ENCODE results near the gene ZNF672. TPM values are rescaled to one million over a fixed set of nuclear protein-coding genes. Genes with fewer than 3 reads are reported as not detected.
A peak's percentile ranks its signal among the peaks of the same experiment; 100 is the strongest.

The ZNF672 gene
- total and polyA plus RNA-seq, 2 of the 13 experiments (the other 11 are each of a cell fraction or from before 2014, with no cell fraction given): 17.2 to 22.9 TPM

DNA sequence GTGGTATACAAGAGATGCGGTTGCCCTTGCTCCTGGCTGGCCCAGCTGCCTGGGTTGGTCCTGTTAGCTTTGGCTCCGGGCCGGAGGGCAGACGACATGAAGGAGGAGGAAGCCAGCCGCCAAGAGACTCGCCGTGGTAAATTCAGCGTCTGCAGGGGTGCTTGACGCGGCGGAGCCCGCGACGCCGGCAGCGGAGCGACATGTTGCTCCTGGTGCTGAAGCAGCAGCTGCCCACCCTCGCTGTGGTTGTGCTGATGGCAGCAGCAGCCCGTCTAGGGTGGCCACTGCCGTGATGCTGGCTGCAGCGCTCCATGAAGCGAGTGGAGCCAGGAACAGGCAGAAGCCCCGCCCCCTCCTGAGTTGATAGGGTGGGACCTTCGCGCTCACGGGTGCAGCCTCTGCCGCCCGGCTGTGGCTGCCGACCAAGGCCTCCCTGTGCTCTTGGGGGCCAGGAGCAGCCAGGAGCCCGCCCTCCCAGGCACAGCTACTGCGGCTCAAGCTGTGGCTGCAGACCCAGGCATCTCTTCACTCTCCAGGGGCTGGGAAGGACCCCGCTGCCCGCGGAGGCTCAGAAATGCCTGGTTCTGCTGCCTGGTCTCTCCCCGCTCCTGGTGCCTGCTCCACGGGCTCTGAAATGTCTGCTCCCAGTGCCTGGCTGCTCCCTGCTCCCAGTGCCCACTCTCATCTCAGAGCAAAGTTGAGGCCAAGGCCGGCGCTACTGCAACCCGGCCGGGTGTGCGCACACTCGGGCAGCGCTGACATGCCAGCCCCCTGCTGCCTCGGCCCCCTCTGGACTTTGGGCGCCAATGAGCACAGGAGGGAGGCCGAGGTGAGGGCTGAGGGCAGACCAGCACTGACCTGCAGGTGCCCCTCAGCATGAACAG, 25.2 kb downstream of the ZNF672 start:
- H3K4me2 ChIP-seq (ENCODE audit: low read depth, low read length): peak overlapping the region; percentile 81
- TF ChIP-seq ZNF746 (CRISPR knock-in tag; IDR thresholded peaks at IDR 0.05) (peak; percentile 82), HDAC2 (CRISPR knock-in tag; IDR thresholded peaks at IDR 0.05) (peak; percentile 45; the same call in 1 of the 2 replicates), MEF2D (CRISPR knock-in tag; IDR thresholded peaks at IDR 0.05) (peak; percentile 71; the same call in 1 of the 2 replicates), NRL (CRISPR knock-in tag; IDR thresholded peaks at IDR 0.05; ENCODE audit: borderline replicate concordance) (peak; percentile 87), ZFP41 (CRISPR knock-in tag; IDR thresholded peaks at IDR 0.05; ENCODE audit: borderline replicate concordance) (peak; percentile 18; the same call in 1 of the 2 replicates), HIC2 (CRISPR knock-in tag; IDR thresholded peaks at IDR 0.05; ENCODE audit: low read depth) (peak; percentile 45), HCFC1 (IDR thresholded peaks at IDR 0.05; ENCODE audit: low read depth, low read length) (no peak), FLYWCH1 (CRISPR knock-in tag; IDR thresholded peaks at IDR 0.05) (no peak), IKZF4 (CRISPR knock-in tag; IDR thresholded peaks at IDR 0.05; ENCODE audit: borderline replicate concordance, low read depth, not compliant biosample characterization) (peak; percentile 22), SAP130 (CRISPR knock-in tag; IDR thresholded peaks at IDR 0.05; ENCODE audit: low read depth) (peak; percentile 38), SRY (CRISPR knock-in tag; IDR thresholded peaks at IDR 0.05) (peak; percentile 80; the same call in 1 of the 2 replicates), ZNF749 (CRISPR knock-in tag; IDR thresholded peaks at IDR 0.05; ENCODE audit: borderline replicate concordance) (no peak), ZNF766 (CRISPR knock-in tag; IDR thresholded peaks at IDR 0.05; ENCODE audit: borderline replicate concordance) (no peak), ZSCAN5A (CRISPR knock-in tag; IDR thresholded peaks at IDR 0.05; ENCODE audit: borderline replicate concordance) (no peak), IRX3 (CRISPR knock-in tag; IDR thresholded peaks at IDR 0.05; ENCODE audit: borderline replicate concordance, low read depth) (no peak), ZFP82 (CRISPR knock-in tag; IDR thresholded peaks at IDR 0.05; ENCODE audit: borderline replicate concordance) (no peak)
- TF ChIP-seq, protein P1, sequence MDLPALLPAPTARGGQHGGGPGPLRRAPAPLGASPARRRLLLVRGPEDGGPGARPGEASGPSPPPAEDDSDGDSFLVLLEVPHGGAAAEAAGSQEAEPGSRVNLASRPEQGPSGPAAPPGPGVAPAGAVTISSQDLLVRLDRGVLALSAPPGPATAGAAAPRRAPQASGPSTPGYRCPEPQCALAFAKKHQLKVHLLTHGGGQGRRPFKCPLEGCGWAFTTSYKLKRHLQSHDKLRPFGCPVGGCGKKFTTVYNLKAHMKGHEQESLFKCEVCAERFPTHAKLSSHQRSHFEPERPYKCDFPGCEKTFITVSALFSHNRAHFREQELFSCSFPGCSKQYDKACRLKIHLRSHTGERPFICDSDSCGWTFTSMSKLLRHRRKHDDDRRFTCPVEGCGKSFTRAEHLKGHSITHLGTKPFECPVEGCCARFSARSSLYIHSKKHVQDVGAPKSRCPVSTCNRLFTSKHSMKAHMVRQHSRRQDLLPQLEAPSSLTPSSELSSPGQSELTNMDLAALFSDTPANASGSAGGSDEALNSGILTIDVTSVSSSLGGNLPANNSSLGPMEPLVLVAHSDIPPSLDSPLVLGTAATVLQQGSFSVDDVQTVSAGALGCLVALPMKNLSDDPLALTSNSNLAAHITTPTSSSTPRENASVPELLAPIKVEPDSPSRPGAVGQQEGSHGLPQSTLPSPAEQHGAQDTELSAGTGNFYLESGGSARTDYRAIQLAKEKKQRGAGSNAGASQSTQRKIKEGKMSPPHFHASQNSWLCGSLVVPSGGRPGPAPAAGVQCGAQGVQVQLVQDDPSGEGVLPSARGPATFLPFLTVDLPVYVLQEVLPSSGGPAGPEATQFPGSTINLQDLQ (CRISPR knock-in tag; IDR thresholded peaks at IDR 0.05): 0 out of 2 replicates have a peak, but pooled peaks have one; percentile 80

More for the DNA sequence above, 25.2 kb downstream of the ZNF672 start:
- Histone ChIP-seq H4K20me1 (ENCODE audit: insufficient read depth, low read length) (no peaks in the 10 kb centered on the region), H3K27me3 (ENCODE audit: control insufficient read depth in 1 of 2, insufficient read depth in 2 of 2, low read length in 2 of 2) (peaks cover 0 to 1% of the 10 kb centered on the region in 2 experiments; a peak in 2 of 5 replicates), H3K27ac (ENCODE audit: extremely low read length, insufficient read depth, low read length) (peak overlapping the region; percentile 82), H2AFZ (ENCODE audit: low read length) (no peak overlapping the region), H3K36me3 (replicated peaks in 1 of 2; ENCODE audit: control insufficient read depth in 1 of 2, insufficient read depth in 2 of 2, low read length in 2 of 2) (no peaks in the 10 kb centered on the region), H3K9me3 (ENCODE audit: low read length) (no peaks in the 10 kb centered on the region), H3K9ac (ENCODE audit: insufficient read depth, low read depth, low read length) (peak overlapping the region; percentile 73), H3K79me2 (ENCODE audit: insufficient read depth, low read length) (peaks cover 2% of the 10 kb centered on the region), H3K4me1 (ENCODE audit: insufficient read depth, low read length) (peaks cover 36% of the 10 kb centered on the region), H3K4me3 (replicated peaks in 1 of 3; ENCODE audit: insufficient read depth in 1 of 3, low read depth in 2 of 3, low read length in 3 of 3) (peak overlapping the region; percentile 59 to 81 (median 70))
- WGBS (ENCODE audit: low lambda C conversion rate): 0% methylated on average over 7 of the region's 46 CpGs
- ChIA-PET CTCF (ENCODE audit: low intra/inter-chr PET ratio, low total read pairs) (no interaction called here), POLR2A (interaction anchor here (1.7 to 3.1 kb wide), 3 partner anchors 10 to 37 kb away, joined by 7 to 12 read pairs (median 9); partner anchors contain the start of genes SH3BP5L and ZNF672)
- in situ Hi-C loops (cut with HindIII; ENCODE audit: extremely low pct_ligation_motif_present, low pct_unique_long_range_greater_than_20kb): no loop called here
- no TSS peak for BruUV-seq (replicated peaks)
- no peak for FAIRE-seq
- intact Hi-C loops (cut with micrococcal nuclease; ENCODE audit: unreplicated experiment): loop anchor here (1.0 kb wide), 1 partner anchor 10 kb away; no protein-coding TSS in a partner anchor
- ATAC-seq: peak; percentile 82
- DNase-seq (ENCODE audit: low spot score): peak; percentile 62

All from HepG2 (cell line).